ENCODE results near the gene DPY19L1. TPM values are rescaled to one million over a fixed set of nuclear protein-coding genes. Genes with fewer than 3 reads are reported as not detected.
"Not testable (repeated sequence)": the region's sequence is repeated elsewhere in the genome, so short reads cannot be mapped to it uniquely, and the experiment has no call there.

Gene DPY19L1
- total and polyA plus RNA-seq, 2 donors = 5.5 to 10.8 TPM

DNA sequence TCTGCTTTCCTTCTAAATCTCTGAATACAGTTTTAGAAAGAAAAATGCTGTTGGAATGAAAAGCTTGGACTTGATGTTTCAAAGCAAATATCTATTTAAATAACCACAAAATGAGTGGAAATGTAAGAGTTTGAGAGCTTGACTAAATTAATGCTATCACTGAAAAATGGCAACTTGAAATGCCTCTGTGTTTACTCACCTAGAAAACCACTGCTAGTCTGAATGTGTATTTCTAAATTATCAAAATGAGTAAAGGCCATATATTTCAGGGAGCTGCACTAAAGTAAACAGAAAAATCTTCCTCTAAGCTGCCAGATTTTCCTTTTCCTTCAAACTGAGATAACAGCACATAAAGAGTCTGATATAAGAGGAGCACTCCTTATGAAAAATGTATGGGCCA is 87.9 kb downstream of the DPY19L1 start:
- H3K27ac ChIP-seq (ENCODE audit: low read depth in 1 of 2, low read length in 1 of 2) = no peak overlapping the region
- no peaks in the 10 kb centered on the region for H3K4me1 ChIP-seq (ENCODE audit: control insufficient read depth in 2 of 2, insufficient read depth in 2 of 2, low read length in 2 of 2)
- H3K36me3 ChIP-seq (ENCODE audit: control insufficient read depth in 2 of 2, insufficient read depth in 2 of 2, low read length in 1 of 2) = no peaks in the 10 kb centered on the region
- no peaks in the 10 kb centered on the region for H3K9me3 ChIP-seq (ENCODE audit: control insufficient read depth in 2 of 2, insufficient read depth in 1 of 2, low read length in 1 of 2)
- DNase-seq (ENCODE audit: low read depth in 6 of 9, low spot score in 9 of 9) = no peak
- H3K4me3 ChIP-seq (ENCODE audit: low read length in 2 of 2) = no peak overlapping the region
- no peaks in the 10 kb centered on the region for H3K27me3 ChIP-seq (ENCODE audit: control insufficient read depth in 2 of 2, insufficient read depth in 1 of 2, low read length in 1 of 2)

DNA sequence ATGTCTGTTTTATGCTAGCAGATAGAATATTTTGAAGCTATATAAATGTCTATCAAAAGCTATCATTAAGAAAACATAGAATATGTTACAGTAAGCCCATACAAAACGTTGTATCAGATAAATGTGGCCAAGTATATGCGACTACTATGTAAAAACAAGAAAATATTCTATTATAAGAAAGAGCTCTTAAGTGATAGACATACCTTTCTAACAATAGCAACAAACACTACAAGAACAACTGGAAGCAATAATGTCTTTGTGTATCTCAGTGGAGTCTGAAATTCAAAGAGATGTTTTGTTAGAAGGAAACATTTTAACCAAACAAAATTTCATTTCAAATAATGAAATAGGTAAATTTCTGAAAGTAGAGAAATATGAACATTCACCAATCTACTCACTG is 89.9 kb downstream of the DPY19L1 start:
- H3K27me3 ChIP-seq (ENCODE audit: control insufficient read depth in 2 of 2, insufficient read depth in 1 of 2, low read length in 1 of 2); H3K9me3 ChIP-seq (ENCODE audit: control insufficient read depth in 2 of 2, insufficient read depth in 1 of 2, low read length in 1 of 2); H3K27ac ChIP-seq (ENCODE audit: low read depth in 1 of 2, low read length in 1 of 2); H3K4me1 ChIP-seq (ENCODE audit: control insufficient read depth in 2 of 2, insufficient read depth in 2 of 2, low read length in 2 of 2); H3K36me3 ChIP-seq (ENCODE audit: control insufficient read depth in 2 of 2, insufficient read depth in 2 of 2, low read length in 1 of 2); DNase-seq (ENCODE audit: low read depth in 6 of 9, low spot score in 9 of 9); H3K4me3 ChIP-seq (ENCODE audit: low read length in 2 of 2): not testable (repeated sequence)
- 95% methylated on average over 2 of the region's 2 CpGs for WGBS

DNA sequence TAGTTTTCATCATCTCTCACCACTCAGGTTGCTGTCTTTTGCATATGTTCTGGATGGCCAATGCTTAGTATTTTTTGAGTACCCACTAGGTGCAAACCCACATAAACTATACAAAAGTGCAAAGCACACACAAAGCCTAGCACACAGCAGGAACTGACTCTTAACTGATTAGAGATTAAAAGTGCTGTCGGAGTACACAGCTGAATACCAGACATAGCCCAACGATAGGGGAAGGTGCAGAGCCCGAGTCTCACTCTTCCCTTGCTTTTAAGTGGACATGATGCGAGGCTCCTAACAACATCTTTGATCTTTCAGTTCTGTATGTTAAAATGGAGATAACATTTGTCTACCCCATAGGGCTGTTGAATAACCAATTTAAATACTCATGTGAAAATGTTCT is 90.8 kb downstream of the DPY19L1 start:
- WGBS = 97% methylated on average over 4 of the region's 4 CpGs
- no peaks in the 10 kb centered on the region for H3K9me3 ChIP-seq (ENCODE audit: control insufficient read depth in 2 of 2, insufficient read depth in 1 of 2, low read length in 1 of 2)
- no peak overlapping the region for H3K4me3 ChIP-seq (ENCODE audit: low read length in 2 of 2)
- no peak overlapping the region for H3K27ac ChIP-seq (ENCODE audit: low read depth in 1 of 2, low read length in 1 of 2)
- H3K27me3 ChIP-seq (ENCODE audit: control insufficient read depth in 2 of 2, insufficient read depth in 1 of 2, low read length in 1 of 2) = no peaks in the 10 kb centered on the region
- no peak for DNase-seq (ENCODE audit: low read depth in 6 of 9, low spot score in 9 of 9)
- no peaks in the 10 kb centered on the region for H3K36me3 ChIP-seq (ENCODE audit: control insufficient read depth in 2 of 2, insufficient read depth in 2 of 2, low read length in 1 of 2)
- H3K4me1 ChIP-seq (ENCODE audit: control insufficient read depth in 2 of 2, insufficient read depth in 2 of 2, low read length in 2 of 2) = no peaks in the 10 kb centered on the region

DNA sequence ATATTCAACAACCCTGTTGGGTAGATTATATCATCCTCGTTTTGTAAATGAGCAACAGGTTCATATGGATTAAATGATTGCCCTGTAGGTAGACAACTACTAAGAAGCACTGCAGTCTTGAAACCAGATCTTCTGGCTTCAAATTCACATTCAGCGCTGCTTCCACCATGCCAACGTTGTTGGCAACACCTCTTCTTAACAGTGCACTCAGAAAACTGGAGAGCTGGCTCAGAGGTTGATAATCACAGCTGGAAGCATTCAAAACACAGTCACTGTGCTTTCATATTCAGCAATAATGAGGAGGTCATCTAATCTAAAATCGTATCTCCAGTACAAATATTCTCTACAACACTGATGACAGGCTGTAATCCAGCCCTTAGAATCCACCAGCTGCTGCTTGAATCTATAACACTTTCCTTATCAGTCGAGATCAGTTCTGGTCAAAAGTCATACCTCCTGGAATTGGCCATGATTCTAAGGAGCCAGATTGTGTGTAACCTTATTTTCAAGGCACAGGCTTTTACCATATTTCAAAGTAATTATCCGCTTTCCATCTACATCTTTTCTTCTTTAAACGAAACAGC is 91.3 kb downstream of the DPY19L1 start:
- not testable (repeated sequence) for DNase-seq (ENCODE audit: low read depth in 6 of 9, low spot score in 9 of 9); H3K4me1 ChIP-seq (ENCODE audit: control insufficient read depth in 2 of 2, insufficient read depth in 2 of 2, low read length in 2 of 2); H3K27ac ChIP-seq (ENCODE audit: low read depth in 1 of 2, low read length in 1 of 2); H3K36me3 ChIP-seq (ENCODE audit: control insufficient read depth in 2 of 2, insufficient read depth in 2 of 2, low read length in 1 of 2); H3K27me3 ChIP-seq (ENCODE audit: control insufficient read depth in 2 of 2, insufficient read depth in 1 of 2, low read length in 1 of 2); H3K9me3 ChIP-seq (ENCODE audit: control insufficient read depth in 2 of 2, insufficient read depth in 1 of 2, low read length in 1 of 2); H3K4me3 ChIP-seq (ENCODE audit: low read length in 2 of 2)
- WGBS = 96% methylated on average over 7 of the region's 7 CpGs

DNA sequence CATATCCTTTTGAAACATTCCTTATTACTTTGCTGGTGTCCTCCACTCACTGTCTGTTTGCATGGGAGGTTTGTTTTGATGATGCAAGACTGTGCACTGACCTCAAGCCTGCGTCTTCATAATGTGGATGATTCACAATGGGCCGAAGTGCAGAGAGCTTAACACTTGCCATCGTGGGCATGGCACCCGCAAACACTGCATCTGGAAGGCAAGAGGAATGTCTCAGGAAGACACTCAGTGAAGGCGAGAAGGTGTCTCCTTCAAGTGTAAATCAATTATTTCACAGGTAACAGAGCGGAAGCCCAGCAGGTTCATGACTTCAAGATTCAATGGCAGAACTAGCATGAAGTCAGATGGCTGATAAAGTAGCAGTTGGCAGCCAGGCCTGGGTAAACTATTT is 98.1 kb downstream of the DPY19L1 start:
- DNase-seq (ENCODE audit: low read depth in 6 of 9, low spot score in 9 of 9) = no peak
- peaks cover 0 to 3% of the 10 kb centered on the region in 2 donors for H3K36me3 ChIP-seq (ENCODE audit: control insufficient read depth in 2 of 2, insufficient read depth in 2 of 2, low read length in 1 of 2)
- no peak overlapping the region for H3K27ac ChIP-seq (ENCODE audit: low read depth in 1 of 2, low read length in 1 of 2)
- WGBS = 96% methylated on average over 6 of the region's 6 CpGs
- H3K27me3 ChIP-seq (ENCODE audit: control insufficient read depth in 2 of 2, insufficient read depth in 1 of 2, low read length in 1 of 2) = no peaks in the 10 kb centered on the region
- no peaks in the 10 kb centered on the region for H3K9me3 ChIP-seq (ENCODE audit: control insufficient read depth in 2 of 2, insufficient read depth in 1 of 2, low read length in 1 of 2)
- no peak overlapping the region for H3K4me3 ChIP-seq (ENCODE audit: low read length in 2 of 2)
- H3K4me1 ChIP-seq (ENCODE audit: control insufficient read depth in 2 of 2, insufficient read depth in 2 of 2, low read length in 2 of 2) = no peaks in the 10 kb centered on the region

DNA sequence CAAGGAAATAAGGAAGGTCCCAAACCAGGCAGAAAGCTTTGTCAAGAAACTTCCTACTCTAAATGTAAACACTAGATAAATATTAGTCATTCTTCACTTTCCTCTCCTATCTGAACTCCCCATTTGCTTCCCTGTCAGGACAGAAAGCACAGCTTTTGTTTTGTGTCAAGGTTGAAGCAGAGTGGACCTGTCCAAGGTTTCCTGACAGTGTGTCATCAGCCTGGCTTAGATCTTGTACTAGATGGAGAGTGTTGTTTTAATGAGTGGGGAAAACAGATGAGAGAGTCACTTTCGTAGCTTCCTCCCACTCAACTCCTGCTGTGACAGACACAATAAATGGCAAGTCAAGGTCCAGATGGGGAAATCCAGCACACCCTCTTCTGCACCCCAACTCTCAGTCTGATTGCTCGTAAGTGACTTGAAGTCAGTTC is 101.5 kb downstream of the DPY19L1 start:
- not testable (repeated sequence) for H3K4me3 ChIP-seq (ENCODE audit: low read length in 2 of 2); H3K27me3 ChIP-seq (ENCODE audit: control insufficient read depth in 2 of 2, insufficient read depth in 1 of 2, low read length in 1 of 2); H3K4me1 ChIP-seq (ENCODE audit: control insufficient read depth in 2 of 2, insufficient read depth in 2 of 2, low read length in 2 of 2); H3K9me3 ChIP-seq (ENCODE audit: control insufficient read depth in 2 of 2, insufficient read depth in 1 of 2, low read length in 1 of 2); H3K36me3 ChIP-seq (ENCODE audit: control insufficient read depth in 2 of 2, insufficient read depth in 2 of 2, low read length in 1 of 2); H3K27ac ChIP-seq (ENCODE audit: low read depth in 1 of 2, low read length in 1 of 2); DNase-seq (ENCODE audit: low read depth in 6 of 9, low spot score in 9 of 9)
- WGBS = 92% methylated on average over 2 of the region's 2 CpGs

DNA sequence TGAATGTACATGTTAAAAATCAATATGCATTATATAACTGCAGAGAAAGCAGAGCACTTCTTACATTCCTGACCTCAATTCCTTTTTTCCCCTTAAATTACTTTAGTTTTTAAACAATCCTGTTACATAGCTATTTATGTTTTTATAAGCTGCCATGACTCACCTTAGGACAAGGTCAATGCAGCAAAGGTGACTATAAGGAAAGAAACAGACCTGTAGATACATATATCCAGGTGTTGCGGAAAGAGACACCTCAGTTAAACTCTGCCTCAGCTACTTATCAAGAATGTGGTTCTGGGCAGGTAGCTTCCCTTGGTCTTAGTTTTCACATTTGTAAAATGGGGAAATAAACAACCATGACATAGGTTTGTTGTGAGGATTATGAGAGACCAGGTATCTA is 105.5 kb downstream of the DPY19L1 start:
- 100% methylated on average over 1 of the region's 1 CpG for WGBS
- Histone ChIP-seq H3K4me3 (ENCODE audit: low read length in 2 of 2) (no peak overlapping the region), H3K27ac (ENCODE audit: low read depth in 1 of 2, low read length in 1 of 2) (no peak overlapping the region), H3K9me3 (ENCODE audit: control insufficient read depth in 2 of 2, insufficient read depth in 1 of 2, low read length in 1 of 2) (no peaks in the 10 kb centered on the region), H3K4me1 (ENCODE audit: control insufficient read depth in 2 of 2, insufficient read depth in 2 of 2, low read length in 2 of 2) (no peaks in the 10 kb centered on the region), H3K27me3 (ENCODE audit: control insufficient read depth in 2 of 2, insufficient read depth in 1 of 2, low read length in 1 of 2) (no peaks in the 10 kb centered on the region), H3K36me3 (ENCODE audit: control insufficient read depth in 2 of 2, insufficient read depth in 2 of 2, low read length in 1 of 2) (no peaks in the 10 kb centered on the region)
- DNase-seq (ENCODE audit: low read depth in 6 of 9, low spot score in 9 of 9) = no peak

DNA sequence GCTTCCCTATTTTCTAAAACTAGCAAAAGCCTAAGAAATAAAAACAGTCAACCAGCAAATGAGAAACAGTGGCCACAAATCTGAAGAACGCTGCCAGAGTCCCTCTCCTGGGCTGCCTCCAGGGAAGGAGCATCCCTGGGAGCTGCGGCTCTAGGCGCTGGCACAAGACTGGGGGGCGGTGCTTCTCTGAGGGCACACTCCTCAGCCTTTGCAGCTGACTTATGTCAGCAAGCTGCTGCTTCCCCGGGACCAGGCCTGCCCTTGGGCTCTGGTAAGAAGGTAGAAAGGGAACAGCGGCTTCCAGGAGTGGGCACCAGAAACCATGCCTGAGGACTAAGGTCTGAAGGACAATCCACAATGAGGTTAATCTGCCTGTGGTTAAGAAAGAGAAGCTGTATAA is 107.5 kb downstream of the DPY19L1 start:
- not testable (repeated sequence) for H3K4me1 ChIP-seq (ENCODE audit: control insufficient read depth in 2 of 2, insufficient read depth in 2 of 2, low read length in 2 of 2); H3K9me3 ChIP-seq (ENCODE audit: control insufficient read depth in 2 of 2, insufficient read depth in 1 of 2, low read length in 1 of 2); H3K27me3 ChIP-seq (ENCODE audit: control insufficient read depth in 2 of 2, insufficient read depth in 1 of 2, low read length in 1 of 2); H3K27ac ChIP-seq (ENCODE audit: low read depth in 1 of 2, low read length in 1 of 2); H3K36me3 ChIP-seq (ENCODE audit: control insufficient read depth in 2 of 2, insufficient read depth in 2 of 2, low read length in 1 of 2); H3K4me3 ChIP-seq (ENCODE audit: low read length in 2 of 2); DNase-seq (ENCODE audit: low read depth in 6 of 9, low spot score in 9 of 9)
- WGBS = 98% methylated on average over 6 of the region's 6 CpGs

DNA sequence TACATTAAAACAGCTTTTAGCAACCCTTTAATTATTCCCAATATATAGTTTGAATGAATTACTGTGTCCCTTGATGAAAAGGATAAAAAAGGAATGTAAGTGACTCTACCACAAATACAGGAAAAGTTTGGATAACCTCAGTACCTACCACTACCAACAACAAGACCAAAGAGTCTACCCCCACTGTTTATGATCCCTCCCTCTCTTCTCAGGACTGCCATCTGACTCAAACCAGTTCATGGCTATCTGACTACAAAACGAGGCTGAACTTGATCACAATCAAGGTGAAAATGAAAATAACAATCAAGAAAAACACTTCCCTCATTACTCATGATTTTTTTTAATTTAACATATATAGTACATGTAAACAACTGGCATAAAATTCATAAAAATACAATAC is 108.7 kb downstream of the DPY19L1 start:
- H3K4me1 ChIP-seq (ENCODE audit: control insufficient read depth in 2 of 2, insufficient read depth in 2 of 2, low read length in 2 of 2) = no peaks in the 10 kb centered on the region
- no peaks in the 10 kb centered on the region for H3K9me3 ChIP-seq (ENCODE audit: control insufficient read depth in 2 of 2, insufficient read depth in 1 of 2, low read length in 1 of 2)
- no peaks in the 10 kb centered on the region for H3K27me3 ChIP-seq (ENCODE audit: control insufficient read depth in 2 of 2, insufficient read depth in 1 of 2, low read length in 1 of 2)
- no peak overlapping the region for H3K27ac ChIP-seq (ENCODE audit: low read depth in 1 of 2, low read length in 1 of 2)
- H3K36me3 ChIP-seq (ENCODE audit: control insufficient read depth in 2 of 2, insufficient read depth in 2 of 2, low read length in 1 of 2) = no peaks in the 10 kb centered on the region
- DNase-seq (ENCODE audit: low read depth in 6 of 9, low spot score in 9 of 9) = no peak
- WGBS = 86% methylated on average over 1 of the region's 1 CpG
- H3K4me3 ChIP-seq (ENCODE audit: low read length in 2 of 2) = no peak overlapping the region

DNA sequence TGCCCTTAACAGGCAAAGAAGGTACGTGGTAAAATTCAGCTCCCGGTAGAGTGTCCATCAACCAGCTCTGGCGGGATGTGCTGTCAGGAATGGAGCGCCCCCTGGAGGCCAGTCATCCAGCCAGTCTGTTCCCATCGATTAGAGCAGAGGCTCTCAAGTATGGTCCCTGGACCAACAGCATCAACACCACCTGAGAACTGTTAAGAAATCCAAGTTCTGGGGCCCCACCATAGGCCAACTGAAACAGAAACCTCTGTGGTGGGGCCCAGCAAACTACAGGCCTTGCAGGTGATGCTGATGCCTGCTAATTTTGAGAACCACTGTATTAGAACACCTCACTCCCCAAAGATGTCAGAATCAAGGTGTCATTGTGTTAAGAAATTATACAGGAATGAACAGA is 109.2 kb downstream of the DPY19L1 start:
- WGBS = 80% methylated on average over 5 of the region's 5 CpGs
- Histone ChIP-seq H3K4me3 (ENCODE audit: low read length in 2 of 2) (no peak overlapping the region), H3K27ac (ENCODE audit: low read depth in 1 of 2, low read length in 1 of 2) (no peak overlapping the region), H3K9me3 (ENCODE audit: control insufficient read depth in 2 of 2, insufficient read depth in 1 of 2, low read length in 1 of 2) (no peaks in the 10 kb centered on the region), H3K36me3 (ENCODE audit: control insufficient read depth in 2 of 2, insufficient read depth in 2 of 2, low read length in 1 of 2) (no peaks in the 10 kb centered on the region), H3K4me1 (ENCODE audit: control insufficient read depth in 2 of 2, insufficient read depth in 2 of 2, low read length in 2 of 2) (no peaks in the 10 kb centered on the region), H3K27me3 (ENCODE audit: control insufficient read depth in 2 of 2, insufficient read depth in 1 of 2, low read length in 1 of 2) (no peaks in the 10 kb centered on the region)
- peak in 5 of 9 donors; percentile 3 to 25 (median 4) for DNase-seq (ENCODE audit: low read depth in 6 of 9, low spot score in 9 of 9)
